ENCODE data around the gene PLA2G2D.

DNA sequence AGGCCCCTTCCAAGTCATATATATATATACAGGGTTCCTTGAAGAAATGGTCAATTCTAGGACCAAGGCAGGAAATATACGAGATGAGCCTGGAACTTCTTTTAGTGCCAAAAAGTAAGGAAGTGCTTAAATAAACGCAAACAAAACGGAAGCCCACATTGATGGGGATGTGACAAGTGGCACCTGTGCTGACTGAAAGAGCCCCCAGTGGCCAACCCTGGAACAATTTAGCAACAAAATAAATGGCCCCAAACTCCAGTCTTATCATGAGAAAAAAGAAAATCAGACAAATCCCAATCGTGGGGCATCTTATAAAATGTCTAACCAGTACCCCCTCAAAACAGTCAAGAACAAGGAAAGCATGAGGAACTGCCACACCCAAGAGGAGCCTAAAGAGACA lies 31.7 kb downstream of the PLA2G2D start:
- TF ChIP-seq CTCF (IDR thresholded peaks at IDR 0.05; ENCODE audit: low read depth, low read length, poor library complexity, severe bottlenecking) (peak; percentile 57), EZH2phosphoT487 (IDR thresholded peaks at IDR 0.05; ENCODE audit: borderline replicate concordance, low read length) (no peak)

Measured in DOHH2 (cell line).